Fibroblast of lung (primary cell): ENCODE data around the gene CNRIP1. TPM values are rescaled to one million over a fixed set of nuclear protein-coding genes. Genes with fewer than 3 reads are reported as not detected.

Source experiments
- DNase-seq, 2 donors: peaks; one replicate each; pipeline versions ENCODE4 v3.0.0 to v3.0.0-alpha.2; 2010; ENCODE audit warnings: low read depth in 2 of 2
- H2AFZ ChIP-seq: 2 replicates; pipeline ENCODE4 v1.5.1; 2012; ENCODE audit warnings: low read length, control low read depth, inconsistent platforms
- H3K27ac ChIP-seq: 2 replicates; pipeline ENCODE4 v1.5.1; 2011; ENCODE audit warnings: low read length, control low read depth; ENCODE audit not compliant: insufficient read depth
- H3K27me3 ChIP-seq: 2 replicates; pipeline ENCODE4 v1.5.1; 2011; ENCODE audit warnings: mild to moderate bottlenecking, low read length; ENCODE audit not compliant: control insufficient read depth, insufficient read depth
- H3K36me3 ChIP-seq: 2 replicates; pipeline ENCODE4 v1.5.1; 2011; ENCODE audit warnings: low read length; ENCODE audit not compliant: control insufficient read depth, insufficient read depth
- H3K4me1 ChIP-seq: 2 replicates; pipeline ENCODE4 v1.5.1; 2011; ENCODE audit warnings: low read length; ENCODE audit not compliant: control insufficient read depth, insufficient read depth; ENCODE audit errors: extremely low read depth
- H3K4me2 ChIP-seq: 2 replicates; pipeline ENCODE4 v1.5.1; 2011; ENCODE audit warnings: low read length, control low read depth; ENCODE audit not compliant: insufficient read depth; ENCODE audit errors: extremely low read depth
- H3K4me3 ChIP-seq, 4 experiments: fragments of 200-600 bp in 1 of 4; sonication (generic) in 1 of 4; replicated peaks in 1 of 4; 2 replicates each; pipeline ENCODE4 v1.5.1; 2011 to 2016; ENCODE audit warnings: low read length in 4 of 4, low read depth in 3 of 4, mild to moderate bottlenecking in 3 of 4, control low read depth in 2 of 4, inconsistent platforms in 1 of 4, mixed read lengths in 1 of 4; ENCODE audit not compliant: insufficient read depth in 1 of 4; ENCODE audit errors: control extremely low read depth in 1 of 4
- H3K79me2 ChIP-seq: 2 replicates; pipeline ENCODE4 v1.5.1; 2012; ENCODE audit warnings: mild to moderate bottlenecking, low read length, inconsistent platforms; ENCODE audit not compliant: control insufficient read depth, insufficient read depth
- H3K9ac ChIP-seq: 2 replicates; pipeline ENCODE4 v1.5.1; 2011; ENCODE audit warnings: mild to moderate bottlenecking, low read length, control low read depth; ENCODE audit not compliant: insufficient read depth
- H3K9me3 ChIP-seq: 2 replicates; pipeline ENCODE4 v1.5.1; 2012; ENCODE audit warnings: low read depth, low read length; ENCODE audit not compliant: control insufficient read depth, insufficient read depth
- H4K20me1 ChIP-seq: 2 replicates; pipeline ENCODE4 v1.5.1; 2011; ENCODE audit warnings: low read length; ENCODE audit not compliant: control insufficient read depth, insufficient read depth; ENCODE audit errors: extremely low read depth
- CTCF ChIP-seq, 2 donors: IDR thresholded peaks in 1 of 2; conservative IDR thresholded peaks in 1 of 2; 1 replicate in 1 of 2; 2 replicates in 1 of 2; pipeline ENCODE4 v1.5.1; 2011 to 2012; ENCODE audit warnings: low read length in 2 of 2, control low read depth in 1 of 2, inconsistent platforms in 1 of 2, low read depth in 1 of 2, mild to moderate bottlenecking in 1 of 2
- EZH2 ChIP-seq: IDR thresholded peaks from 2 replicates; pipeline ENCODE4 v1.5.1; 2012; ENCODE audit warnings: low read length, control low read depth, mild to moderate bottlenecking; ENCODE audit errors: missing control alignments
- polyA plus RNA-seq, 2 donors: library from polyadenylated mRNA; depleted of rRNA in 1 of 2; stranded (reverse) in 1 of 2; unstranded in 1 of 2; fragments of >200 nt; gene quantifications; 2 replicates each; pipeline ENCODE4 v1.2.1, GENCODE V29; 2011 to 2012; ENCODE audit warnings: missing spikeins in 1 of 2
- total RNA-seq: library from RNA; depleted of rRNA; stranded (reverse); fragments of >200 nt; gene quantifications from 2 replicates; pipeline ENCODE4 v1.2.1, GENCODE V29; 2014

The CNRIP1 gene
- total and polyA plus RNA-seq, 2 donors (not counting 1 experiment from before 2014, with no cell fraction given) = 34.7 to 47.7 TPM

DNA sequence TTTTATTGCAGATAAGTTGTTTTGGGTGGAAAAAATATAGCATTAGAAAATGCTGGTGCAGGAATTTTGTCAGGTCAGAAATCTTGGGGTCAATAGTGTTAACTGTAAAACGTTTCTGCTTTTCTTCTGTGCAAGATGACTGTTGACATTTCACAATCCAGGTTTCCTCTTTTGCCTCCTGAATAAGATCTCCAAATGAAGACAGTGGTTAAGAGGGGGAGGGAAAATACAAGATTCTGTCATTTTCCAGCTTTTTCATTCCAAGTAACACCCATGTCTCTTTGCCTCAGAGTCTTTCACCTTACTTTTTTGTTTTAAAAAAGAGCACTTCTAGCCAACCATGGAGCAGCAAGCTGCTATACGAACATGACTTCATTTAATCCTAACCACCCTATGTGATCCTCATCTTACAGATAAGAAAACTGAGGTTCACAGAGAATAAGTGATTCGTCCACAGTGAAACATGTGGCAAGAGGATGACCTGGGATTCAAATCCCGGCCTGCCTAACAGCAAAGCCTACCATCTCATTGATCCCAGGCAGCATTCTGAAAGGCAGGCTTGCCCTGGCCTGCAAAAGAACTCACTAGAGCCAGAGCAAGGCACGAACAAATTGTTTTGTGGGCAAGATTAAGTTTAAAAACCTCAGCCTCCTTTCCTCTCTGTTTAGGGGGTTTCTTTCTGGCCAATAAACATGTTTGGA is 48.4 kb upstream of the CNRIP1 start:
- no peak overlapping the region for H2AFZ ChIP-seq
- H3K27ac ChIP-seq = peak overlapping the region; percentile 42

GRCh38 chr2:68366083-68366560 is 46.4 kb upstream of the CNRIP1 start:
- H4K20me1 ChIP-seq = no peaks in the 10 kb centered on the region

More for the DNA sequence above, 48.4 kb upstream of the CNRIP1 start:
- H4K20me1 ChIP-seq = no peaks in the 10 kb centered on the region
- H3K9ac ChIP-seq = no peak overlapping the region
- no peaks in the 10 kb centered on the region for H3K27me3 ChIP-seq
- no peak overlapping the region for H3K4me3 ChIP-seq
- no peak overlapping the region for H3K4me2 ChIP-seq
- TF ChIP-seq EZH2 (no peak), CTCF (conservative IDR thresholded peaks at IDR 0.05 in 1 of 2, IDR thresholded peaks at IDR 0.05 in 1 of 2; ENCODE audit: low read depth in 1 of 2, low read length in 2 of 2) (no peak)
- H3K36me3 ChIP-seq = no peaks in the 10 kb centered on the region
- no peaks in the 10 kb centered on the region for H3K79me2 ChIP-seq
- DNase-seq = peak in 1 of 2 donors; percentile 5
- H3K4me1 ChIP-seq = no peaks in the 10 kb centered on the region
- H3K9me3 ChIP-seq = no peaks in the 10 kb centered on the region

DNA sequence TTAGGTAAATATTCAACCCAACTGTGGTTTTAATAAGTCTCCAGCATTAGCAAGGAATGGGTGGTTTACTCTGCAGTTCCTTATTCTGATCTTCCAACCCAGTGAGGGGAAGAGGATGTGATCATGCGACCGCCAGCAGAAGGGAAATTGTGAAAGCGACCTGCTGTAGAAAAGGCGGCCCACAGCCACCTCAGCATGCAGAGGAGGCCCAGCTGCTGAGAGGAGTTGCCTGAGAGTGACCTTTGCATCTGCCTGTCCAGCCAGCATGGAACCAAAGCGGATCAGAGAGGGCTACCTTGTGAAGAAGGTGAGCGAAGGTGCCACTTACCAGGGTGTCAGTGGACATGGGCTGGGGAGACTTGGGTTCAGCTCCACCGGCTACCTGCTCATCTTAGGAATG is 45.3 kb upstream of the CNRIP1 start, which contains the start of gene PLEK:
PLEK (plus strand) TSS at position 196 of the 400 bp plus-strand sequence; CDS start at position 266, 70 bp downstream.
- Histone ChIP-seq H3K27ac (no peak within 1 kb of the TSS), H3K36me3 (no peaks in the 10 kb centered on the region), H3K79me2 (no peaks in the 10 kb centered on the region), H3K27me3 (no peaks in the 10 kb centered on the region), H4K20me1 (no peaks in the 10 kb centered on the region), H3K4me3 (no peak within 1 kb of the TSS), H2AFZ (no peak within 1 kb of the TSS), H3K9ac (no peak within 1 kb of the TSS), H3K4me2 (no peak within 1 kb of the TSS), H3K9me3 (no peaks in the 10 kb centered on the region), H3K4me1 (no peaks in the 10 kb centered on the region)
- DNase-seq = no peak
- TF ChIP-seq CTCF (conservative IDR thresholded peaks at IDR 0.05 in 1 of 2, IDR thresholded peaks at IDR 0.05 in 1 of 2; ENCODE audit: low read depth in 1 of 2, low read length in 2 of 2) (no peak), EZH2 (no peak)

More at GRCh38 chr2:68366083-68366560, 46.4 kb upstream of the CNRIP1 start:
- Histone ChIP-seq H3K4me1 (no peaks in the 10 kb centered on the region), H3K27ac (no peak overlapping the region), H3K4me2 (no peak overlapping the region), H3K79me2 (no peaks in the 10 kb centered on the region), H3K9ac (no peak overlapping the region), H3K36me3 (no peaks in the 10 kb centered on the region), H3K9me3 (no peaks in the 10 kb centered on the region), H3K4me3 (no peak overlapping the region), H3K27me3 (no peaks in the 10 kb centered on the region), H2AFZ (no peak overlapping the region)
- DNase-seq = no peak
- TF ChIP-seq EZH2 (no peak), CTCF (conservative IDR thresholded peaks at IDR 0.05 in 1 of 2, IDR thresholded peaks at IDR 0.05 in 1 of 2; ENCODE audit: low read depth in 1 of 2, low read length in 2 of 2) (no peak)
